C4-2B (cell line): Measurements from ENCODE around the gene ATP8B4.

Experiments
- ZFX ChIP-seq: fragments of 450-650 bp; IDR thresholded peaks from 2 replicates; pipeline ENCODE4 v1.6.1; 2017
- TF ChIP-seq, protein P1 (sequence below): fragments of 450-650 bp; conservative IDR thresholded peaks from 2 replicates; pipeline ENCODE4 v1.5.1; 2017; ENCODE audit warnings: mild to moderate bottlenecking

- TF ChIP-seq ZFX: no peak
- TF ChIP-seq, protein P1, sequence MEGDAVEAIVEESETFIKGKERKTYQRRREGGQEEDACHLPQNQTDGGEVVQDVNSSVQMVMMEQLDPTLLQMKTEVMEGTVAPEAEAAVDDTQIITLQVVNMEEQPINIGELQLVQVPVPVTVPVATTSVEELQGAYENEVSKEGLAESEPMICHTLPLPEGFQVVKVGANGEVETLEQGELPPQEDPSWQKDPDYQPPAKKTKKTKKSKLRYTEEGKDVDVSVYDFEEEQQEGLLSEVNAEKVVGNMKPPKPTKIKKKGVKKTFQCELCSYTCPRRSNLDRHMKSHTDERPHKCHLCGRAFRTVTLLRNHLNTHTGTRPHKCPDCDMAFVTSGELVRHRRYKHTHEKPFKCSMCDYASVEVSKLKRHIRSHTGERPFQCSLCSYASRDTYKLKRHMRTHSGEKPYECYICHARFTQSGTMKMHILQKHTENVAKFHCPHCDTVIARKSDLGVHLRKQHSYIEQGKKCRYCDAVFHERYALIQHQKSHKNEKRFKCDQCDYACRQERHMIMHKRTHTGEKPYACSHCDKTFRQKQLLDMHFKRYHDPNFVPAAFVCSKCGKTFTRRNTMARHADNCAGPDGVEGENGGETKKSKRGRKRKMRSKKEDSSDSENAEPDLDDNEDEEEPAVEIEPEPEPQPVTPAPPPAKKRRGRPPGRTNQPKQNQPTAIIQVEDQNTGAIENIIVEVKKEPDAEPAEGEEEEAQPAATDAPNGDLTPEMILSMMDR: no peak
These were observed 76.3 kb downstream of the ATP8B4 start for GRCh38 chr15:50042775-50043174.
